CD14-positive monocyte (primary cell): Measurements from ENCODE around the gene HINFP. TPM values are rescaled to one million over a fixed set of nuclear protein-coding genes. Genes with fewer than 3 reads are reported as not detected.

ENCODE experiments used
- DNase-seq, 3 donors: peaks; one replicate each; pipeline ENCODE4 v3.0.0-alpha.2; 2011 to 2022
- H2AFZ ChIP-seq: 2 replicates; pipeline ENCODE4 v1.6.0; 2012; ENCODE audit warnings: mild to moderate bottlenecking, low read depth, low read length, inconsistent platforms; ENCODE audit not compliant: insufficient read depth, poor library complexity, severe bottlenecking
- H3K27ac ChIP-seq, 2 donors: 1 replicate in 1 of 2; 2 replicates in 1 of 2; pipeline ENCODE4 v1.5.1; 2012 to 2013; ENCODE audit warnings: low read length in 2 of 2, control low read depth in 1 of 2, inconsistent platforms in 1 of 2, low read depth in 1 of 2, mild to moderate bottlenecking in 1 of 2
- H3K27me3 ChIP-seq, 2 donors: one replicate each; pipeline versions ENCODE4 v1.6.0 to v1.6.1; 2011 to 2013; ENCODE audit warnings: low read length in 2 of 2; ENCODE audit not compliant: control insufficient read depth in 2 of 2, insufficient read depth in 2 of 2
- H3K36me3 ChIP-seq, 2 donors: replicated peaks in 1 of 2; 1 replicate in 1 of 2; 2 replicates in 1 of 2; pipeline versions ENCODE4 v1.5.1 to v1.6.1; 2012 to 2013; ENCODE audit warnings: low read length in 2 of 2, control low read depth in 1 of 2, inconsistent platforms in 1 of 2, mild to moderate bottlenecking in 1 of 2; ENCODE audit not compliant: insufficient read depth in 2 of 2, control insufficient read depth in 1 of 2
- H3K4me1 ChIP-seq, 2 donors: 1 replicate in 1 of 2; 2 replicates in 1 of 2; pipeline versions ENCODE4 v1.5.1 to v1.6.1; 2012 to 2013; ENCODE audit warnings: low read length in 2 of 2, control low read depth in 1 of 2, inconsistent platforms in 1 of 2, mild to moderate bottlenecking in 1 of 2, moderate library complexity in 1 of 2; ENCODE audit not compliant: insufficient read depth in 2 of 2, control insufficient read depth in 1 of 2
- H3K4me2 ChIP-seq: replicated peaks from 2 replicates; pipeline ENCODE3; 2012; ENCODE audit warnings: low read length, moderate library complexity, mild to moderate bottlenecking; ENCODE audit not compliant: poor library complexity, severe bottlenecking; ENCODE audit errors: extremely low read depth
- H3K4me3 ChIP-seq, 3 experiments: fragments of 200-600 bp in 1 of 3; sonication (generic) in 1 of 3; replicated peaks in 1 of 3; 1 replicate in 2 of 3; 2 replicates in 1 of 3; pipeline ENCODE4 v1.5.1; 2011 to 2013; ENCODE audit warnings: low read length in 3 of 3, mild to moderate bottlenecking in 3 of 3, control low read depth in 2 of 3, low read depth in 2 of 3, inconsistent platforms in 1 of 3, moderate library complexity in 1 of 3
- H3K79me2 ChIP-seq: 2 replicates; pipeline ENCODE4 v1.6.0; 2012; ENCODE audit warnings: mild to moderate bottlenecking, control low read depth, inconsistent platforms, low read length, moderate library complexity; ENCODE audit not compliant: insufficient read depth
- H3K9ac ChIP-seq: 2 replicates; pipeline ENCODE4 v1.6.0; 2017; ENCODE audit warnings: low read length, mild to moderate bottlenecking; ENCODE audit not compliant: insufficient read depth, poor library complexity, severe bottlenecking
- H3K9me3 ChIP-seq, 2 donors: replicated peaks in 1 of 2; 1 replicate in 1 of 2; 2 replicates in 1 of 2; pipeline versions ENCODE4 v1.5.1 to v1.6.1; 2012 to 2013; ENCODE audit warnings: low read length in 2 of 2, control low read depth in 1 of 2; ENCODE audit not compliant: control insufficient read depth in 1 of 2, insufficient read depth in 1 of 2
- H4K20me1 ChIP-seq: 2 replicates; pipeline ENCODE4 v1.6.0; 2012; ENCODE audit warnings: mild to moderate bottlenecking, low read length, control low read depth, moderate library complexity; ENCODE audit not compliant: insufficient read depth
- H3K27ac Mint-ChIP-seq, 7 donors: one replicate each; pipeline ENCODE4 v1.8.0; 2020; ENCODE audit warnings: mild to moderate bottlenecking in 7 of 7, mixed read lengths in 7 of 7, moderate library complexity in 6 of 7, inconsistent platforms in 2 of 7
- H3K27me3 Mint-ChIP-seq, 3 donors: one replicate each; pipeline ENCODE4 v1.8.0; 2021 to 2022; ENCODE audit warnings: low read depth in 3 of 3, mild to moderate bottlenecking in 3 of 3, mixed read lengths in 3 of 3, moderate library complexity in 3 of 3, inconsistent platforms in 1 of 3
- H3K36me3 Mint-ChIP-seq, 2 donors: one replicate each; pipeline ENCODE4 v1.8.0; 2020; ENCODE audit warnings: mixed read lengths in 2 of 2, inconsistent platforms in 1 of 2, mild to moderate bottlenecking in 1 of 2
- H3K4me1 Mint-ChIP-seq: one replicate; pipeline ENCODE4 v1.8.0; 2020; ENCODE audit warnings: mild to moderate bottlenecking, mixed read lengths
- H3K4me3 Mint-ChIP-seq, 2 donors: one replicate each; pipeline ENCODE4 v1.8.0; 2020; ENCODE audit warnings: mild to moderate bottlenecking in 2 of 2, mixed read lengths in 2 of 2, moderate library complexity in 1 of 2
- H3K9me3 Mint-ChIP-seq, 7 donors: one replicate each; pipeline ENCODE4 v1.8.0; 2020 to 2022; ENCODE audit warnings: mixed read lengths in 7 of 7, mild to moderate bottlenecking in 6 of 7, moderate library complexity in 6 of 7, inconsistent platforms in 2 of 7
- WGBS: methylation state at CpG from one replicate; pipeline ENCODE4 v1.1.5; 2013; ENCODE audit warnings: missing lambda C conversion rate; ENCODE audit not compliant: insufficient coverage; 5-methylcytosine and 5-hydroxymethylcytosine counted together
- intact Hi-C, 2 donors: fragments of 100-400 bp; cut with micrococcal nuclease; formaldehyde crosslinking; loops; one replicate each; pipeline versions ENCODE4 v1.15.0 to v1.15.1; 2023
- polyA plus RNA-seq, 3 donors: library from polyadenylated mRNA; depleted of rRNA in 1 of 3; unstranded in 2 of 3; stranded (reverse) in 1 of 3; fragments of 300-500 nt in 2 of 3; fragments of >200 nt in 1 of 3; fragmentation: Illumina TruSeq in 2 of 3; gene quantifications; 1 replicate in 2 of 3; 2 replicates in 1 of 3; pipeline ENCODE4 v1.2.3, GENCODE V29; 2012 to 2021
- TF ChIP-seq, protein P1 (sequence below): fragments of 200-600 bp; IDR thresholded peaks from one replicate; pipeline ENCODE4 v1.8.0; 2022; ENCODE audit warnings: antibody characterized with exemption, mild to moderate bottlenecking

The HINFP gene
- polyA plus RNA-seq, 3 donors: 8.0 to 43.0 (median 8.6) TPM

DNA sequence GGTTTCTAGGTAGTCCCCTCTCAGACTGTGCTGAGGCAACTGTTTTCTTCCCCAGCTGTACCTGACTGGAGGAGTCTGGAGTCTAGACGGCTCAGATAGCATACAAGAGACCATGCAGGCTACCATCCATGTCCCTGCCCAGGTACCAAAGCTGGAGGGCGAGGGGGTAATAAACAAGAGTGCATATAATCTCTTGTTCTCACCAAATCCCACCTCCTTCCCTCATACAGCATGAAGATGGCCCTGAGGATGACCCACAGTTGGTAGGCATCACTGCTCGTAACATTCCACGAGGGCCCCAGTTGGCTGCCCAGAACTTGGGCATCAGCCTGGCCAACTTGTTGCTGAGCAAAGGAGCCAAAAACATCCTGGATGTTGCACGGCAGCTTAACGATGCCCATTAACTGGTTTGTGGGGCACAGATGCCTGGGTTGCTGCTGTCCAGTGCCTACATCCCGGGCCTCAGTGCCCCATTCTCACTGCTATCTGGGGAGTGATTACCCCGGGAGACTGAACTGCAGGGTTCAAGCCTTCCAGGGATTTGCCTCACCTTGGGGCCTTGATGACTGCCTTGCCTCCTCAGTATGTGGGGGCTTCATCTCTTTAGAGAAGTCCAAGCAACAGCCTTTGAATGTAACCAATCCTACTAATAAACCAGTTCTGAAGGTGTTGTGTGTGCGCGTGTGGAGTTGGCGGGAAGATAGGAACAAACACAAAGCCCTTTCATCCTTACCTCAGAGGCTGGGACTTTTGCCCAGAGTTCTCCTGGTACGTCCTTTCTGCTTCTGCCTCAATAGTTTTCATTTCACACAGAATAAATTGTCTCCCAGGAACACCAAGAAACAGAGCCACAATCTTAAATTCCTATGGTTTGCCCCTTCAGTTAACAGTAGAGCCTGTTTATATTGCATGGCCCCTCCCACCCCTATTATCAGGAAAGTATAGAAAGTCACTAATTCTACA is 28.2 kb upstream of the HINFP start:
- H3K9ac ChIP-seq: peak overlapping the region; percentile 81
- Mint-ChIP-seq H3K4me3 (peak overlapping the region; percentile 87 to 88), H3K4me1 (peaks cover 45% of the 10 kb centered on the region), H3K9me3 (no peaks in the 10 kb centered on the region), H3K27me3 (peaks cover 0 to 1% (median 0%) of the 10 kb centered on the region in 3 donors), H3K27ac (peak overlapping the region; percentile 7 to 87 (median 77)), H3K36me3 (peaks cover 26 to 35% of the 10 kb centered on the region in 2 donors)
- DNase-seq: no peak
- H3K4me3 ChIP-seq: peak overlapping the region in 1 of 3 experiments; percentile 92
- TF ChIP-seq, protein P1, sequence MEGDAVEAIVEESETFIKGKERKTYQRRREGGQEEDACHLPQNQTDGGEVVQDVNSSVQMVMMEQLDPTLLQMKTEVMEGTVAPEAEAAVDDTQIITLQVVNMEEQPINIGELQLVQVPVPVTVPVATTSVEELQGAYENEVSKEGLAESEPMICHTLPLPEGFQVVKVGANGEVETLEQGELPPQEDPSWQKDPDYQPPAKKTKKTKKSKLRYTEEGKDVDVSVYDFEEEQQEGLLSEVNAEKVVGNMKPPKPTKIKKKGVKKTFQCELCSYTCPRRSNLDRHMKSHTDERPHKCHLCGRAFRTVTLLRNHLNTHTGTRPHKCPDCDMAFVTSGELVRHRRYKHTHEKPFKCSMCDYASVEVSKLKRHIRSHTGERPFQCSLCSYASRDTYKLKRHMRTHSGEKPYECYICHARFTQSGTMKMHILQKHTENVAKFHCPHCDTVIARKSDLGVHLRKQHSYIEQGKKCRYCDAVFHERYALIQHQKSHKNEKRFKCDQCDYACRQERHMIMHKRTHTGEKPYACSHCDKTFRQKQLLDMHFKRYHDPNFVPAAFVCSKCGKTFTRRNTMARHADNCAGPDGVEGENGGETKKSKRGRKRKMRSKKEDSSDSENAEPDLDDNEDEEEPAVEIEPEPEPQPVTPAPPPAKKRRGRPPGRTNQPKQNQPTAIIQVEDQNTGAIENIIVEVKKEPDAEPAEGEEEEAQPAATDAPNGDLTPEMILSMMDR: no peak
- peak overlapping the region; percentile 96 for H3K4me2 ChIP-seq
- peaks cover 37 to 45% of the 10 kb centered on the region in 2 donors for H3K4me1 ChIP-seq
- intact Hi-C loops: loop anchor here (10.0 kb wide), 1 partner anchor 102 kb away; no protein-coding TSS in a partner anchor
- peak overlapping the region in 1 of 2 donors; percentile 81 for H3K27ac ChIP-seq
- H3K36me3 ChIP-seq: peaks cover 18 to 25% of the 10 kb centered on the region in 2 donors
- 84% methylated on average over 9 of the region's 12 CpGs for WGBS
- H3K27me3 ChIP-seq: no peaks in the 10 kb centered on the region
- peak overlapping the region; percentile 82 for H2AFZ ChIP-seq
- peaks cover 9% of the 10 kb centered on the region for H4K20me1 ChIP-seq
- no peaks in the 10 kb centered on the region for H3K9me3 ChIP-seq
- H3K79me2 ChIP-seq: peaks cover 59% of the 10 kb centered on the region

GRCh38 chr11:119093942-119094815 is 27.2 kb upstream of the HINFP start:
- H3K9me3 ChIP-seq: no peaks in the 10 kb centered on the region
- peak overlapping the region; percentile 96 for H3K4me2 ChIP-seq
- peaks cover 37 to 45% of the 10 kb centered on the region in 2 donors for H3K4me1 ChIP-seq
- H3K36me3 ChIP-seq: peaks cover 18 to 34% of the 10 kb centered on the region in 2 donors
- TF ChIP-seq, protein P1: no peak
- no peaks in the 10 kb centered on the region for H3K9me3 Mint-ChIP-seq
- peaks cover 59% of the 10 kb centered on the region for H3K79me2 ChIP-seq
- no peaks in the 10 kb centered on the region for H3K27me3 ChIP-seq
- H3K4me3 ChIP-seq: peak overlapping the region; percentile 59 to 92 (median 72)
- intact Hi-C loops: loop anchor here (2.0 to 10.0 kb wide), 2 partner anchors 37 to 101 kb away; partner anchors contain the start of gene HYOU1 (in 1 of the 2)
- H3K9ac ChIP-seq: peak overlapping the region; percentile 81
- peaks cover 45% of the 10 kb centered on the region for H3K4me1 Mint-ChIP-seq
- peak overlapping the region; percentile 60 to 81 for H3K27ac ChIP-seq
- DNase-seq: peak; percentile 19 to 57 (median 21)
- H4K20me1 ChIP-seq: peaks cover 9% of the 10 kb centered on the region
- peak overlapping the region; percentile 84 to 92 (median 91) for H3K27ac Mint-ChIP-seq
- WGBS: under 1% methylated on average over 74 of the region's 81 CpGs
- H2AFZ ChIP-seq: peak overlapping the region; percentile 82
- H3K4me3 Mint-ChIP-seq: peak overlapping the region; percentile 87 to 91
- peaks cover 0 to 1% (median 0%) of the 10 kb centered on the region in 3 donors for H3K27me3 Mint-ChIP-seq
- peaks cover 32 to 39% of the 10 kb centered on the region in 2 donors for H3K36me3 Mint-ChIP-seq
